GM12873 (cell line): Measurements from ENCODE around the gene IRF3.

Experiments
- CTCF ChIP-seq: IDR thresholded peaks from 2 replicates; pipeline ENCODE4 v1.5.1; 2012; ENCODE audit warnings: low read depth, mild to moderate bottlenecking, moderate library complexity, low read length, control low read depth; ENCODE audit not compliant: insufficient read depth; ENCODE audit errors: missing control alignments

Gene IRF3

GRCh38 chr19:49631014-49631588 is 34.6 kb downstream of the IRF3 start:
- TF ChIP-seq CTCF = no peak

GRCh38 chr19:49629659-49630058 is 36.0 kb downstream of the IRF3 start:
- no peak for TF ChIP-seq CTCF

GRCh38 chr19:49626226-49626625 is 39.4 kb downstream of the IRF3 start:
- no peak for TF ChIP-seq CTCF

GRCh38 chr19:49624967-49625910 is 40.4 kb downstream of the IRF3 start:
- TF ChIP-seq CTCF = no peak

GRCh38 chr19:49616945-49617344 is 48.7 kb downstream of the IRF3 start:
- no peak for TF ChIP-seq CTCF

- no peak for TF ChIP-seq CTCF
These were observed 49.1 kb downstream of the IRF3 start for GRCh38 chr19:49616532-49616931.

GRCh38 chr19:49615861-49616260 is 49.8 kb downstream of the IRF3 start:
- no peak for TF ChIP-seq CTCF
